H1 (cell line): Measurements from ENCODE around the gene DAP. TPM values are rescaled to one million over a fixed set of nuclear protein-coding genes. Genes with fewer than 3 reads are reported as not detected.

Source experiments
- CTCF ChIA-PET: fragments of 300-600 bp; sonication (Branson Sonifier 250); formaldehyde crosslinking; loops from one replicate; lab custom pipeline; 2021; ENCODE audit not compliant: partially characterized antibody; lab: Charles Lee
- POLR2A ChIA-PET: fragments of 300-600 bp; sonication (Branson Sonifier 250); formaldehyde crosslinking; loops from one replicate; lab custom pipeline; 2021; ENCODE audit warnings: inconsistent platforms; ENCODE audit not compliant: partially characterized antibody; lab: Charles Lee
- DNase-seq, 2 experiments: peaks; one replicate each; pipeline versions ENCODE4 v3.0.0 to v3.0.0-alpha.2; 2010 to 2022; ENCODE audit warnings: low spot score in 2 of 2, low read depth in 1 of 2, mixed read lengths in 1 of 2
- FAIRE-seq: peaks from 2 replicates; lab custom pipeline; 2011; peaks lifted over from hg19 to GRCh38; lab: Jason Lieb, UNC
- H2AFZ ChIP-seq: 2 replicates; pipeline ENCODE4 v1.8.1; 2012; ENCODE audit warnings: low read length, inconsistent platforms
- H2AK5ac ChIP-seq: 2 replicates; pipeline ENCODE4 v1.6.1; 2013; ENCODE audit warnings: low read depth, low read length
- H2BK120ac ChIP-seq: replicated peaks from 2 replicates; pipeline ENCODE3; 2013; ENCODE audit warnings: low read depth, low read length, inconsistent platforms
- H2BK12ac ChIP-seq: 2 replicates; pipeline ENCODE4 v1.6.1; 2013; ENCODE audit warnings: low read depth, low read length
- H2BK15ac ChIP-seq: 2 replicates; pipeline ENCODE4 v1.6.1; 2013; ENCODE audit warnings: low read length
- H2BK20ac ChIP-seq: 2 replicates; pipeline ENCODE4 v1.6.1; 2013; ENCODE audit warnings: low read length
- H2BK5ac ChIP-seq: 2 replicates; pipeline ENCODE4 v1.6.1; 2013; ENCODE audit warnings: low read depth, low read length
- H3K14ac ChIP-seq: 2 replicates; pipeline ENCODE4 v1.6.1; 2013; ENCODE audit warnings: inconsistent platforms; ENCODE audit not compliant: insufficient read length
- H3K18ac ChIP-seq: 2 replicates; pipeline ENCODE4 v1.6.1; 2013; ENCODE audit warnings: low read length; ENCODE audit errors: extremely low read depth
- H3K23ac ChIP-seq: 2 replicates; pipeline ENCODE4 v1.6.1; 2013; ENCODE audit warnings: inconsistent platforms; ENCODE audit not compliant: insufficient read length
- H3K23me2 ChIP-seq: 2 replicates; pipeline ENCODE4 v1.6.1; 2013; ENCODE audit warnings: low read depth, low read length
- H3K27ac ChIP-seq: 2 replicates; pipeline ENCODE4 v1.6.1; 2011; ENCODE audit warnings: low read depth, low read length, inconsistent platforms
- H3K27me3 ChIP-seq, 4 experiments: replicated peaks in 1 of 4; 1 replicate in 1 of 4; 2 replicates in 3 of 4; pipeline versions ENCODE4 v1.6.1 to v1.8.1; 2011 to 2013; ENCODE audit warnings: low read length in 3 of 4, mild to moderate bottlenecking in 3 of 4, inconsistent platforms in 2 of 4, mixed read lengths in 2 of 4, moderate library complexity in 1 of 4; ENCODE audit not compliant: control insufficient read depth in 3 of 4, insufficient read depth in 3 of 4; ENCODE audit errors: extremely low read depth in 1 of 4
- H3K36me3 ChIP-seq, 4 experiments: 2 replicates each; pipeline versions ENCODE4 v1.6.1 to v1.8.1; 2011 to 2013; ENCODE audit warnings: mild to moderate bottlenecking in 4 of 4, low read length in 3 of 4, moderate library complexity in 2 of 4, control low read depth in 1 of 4, inconsistent platforms in 1 of 4; ENCODE audit not compliant: insufficient read depth in 4 of 4, control insufficient read depth in 2 of 4
- H3K4ac ChIP-seq: replicated peaks from 2 replicates; pipeline ENCODE3; 2013; ENCODE audit warnings: low read length, low read depth, mixed read lengths, inconsistent platforms; ENCODE audit not compliant: insufficient read length
- H3K4me1 ChIP-seq, 4 experiments: replicated peaks in 1 of 4; 1 replicate in 1 of 4; 2 replicates in 3 of 4; pipeline versions ENCODE4 v1.6.1 to v1.8.1; 2011 to 2013; ENCODE audit warnings: low read length in 3 of 4, inconsistent platforms in 2 of 4, mixed read lengths in 1 of 4; ENCODE audit not compliant: insufficient read depth in 4 of 4, control insufficient read depth in 3 of 4
- H3K4me2 ChIP-seq, 2 experiments: 2 replicates each; pipeline versions ENCODE4 v1.6.1 to v1.8.1; 2011 to 2013; ENCODE audit warnings: low read depth in 2 of 2, low read length in 2 of 2, control low read depth in 1 of 2, inconsistent platforms in 1 of 2, mild to moderate bottlenecking in 1 of 2; ENCODE audit not compliant: insufficient read depth in 1 of 2
- H3K4me3 ChIP-seq, 4 experiments: fragments of 200-600, 300-600 bp in 1 of 4; sonication (generic), shearing (Covaris generic), sonication (Bioruptor Twin) in 1 of 4; 2 replicates each; pipeline versions ENCODE4 v1.5.1 to v1.8.1; 2011 to 2016; ENCODE audit warnings: low read length in 4 of 4, low read depth in 3 of 4, control low read depth in 2 of 4, inconsistent platforms in 2 of 4, mild to moderate bottlenecking in 2 of 4, mixed read lengths in 1 of 4, moderate library complexity in 1 of 4; ENCODE audit not compliant: insufficient read depth in 2 of 4; ENCODE audit errors: extremely low read depth in 1 of 4
- H3K56ac ChIP-seq: replicated peaks from 2 replicates; pipeline ENCODE3; 2013; ENCODE audit warnings: low read depth, mild to moderate bottlenecking, mixed read lengths, low read length, inconsistent platforms; ENCODE audit not compliant: insufficient read length
- H3K79me1 ChIP-seq: 2 replicates; pipeline ENCODE4 v1.6.1; 2013; ENCODE audit warnings: low read depth, low read length, control low read depth
- H3K79me2 ChIP-seq, 2 experiments: 2 replicates each; pipeline versions ENCODE4 v1.6.1 to v1.8.1; 2012 to 2013; ENCODE audit warnings: low read length in 2 of 2, mild to moderate bottlenecking in 2 of 2, inconsistent platforms in 1 of 2; ENCODE audit not compliant: insufficient read depth in 2 of 2, control insufficient read depth in 1 of 2
- H3K9ac ChIP-seq, 4 experiments: replicated peaks in 1 of 4; 1 replicate in 1 of 4; 2 replicates in 3 of 4; pipeline versions ENCODE4 v1.6.1 to v1.8.1; 2011 to 2013; ENCODE audit warnings: low read depth in 3 of 4, low read length in 3 of 4, control low read depth in 2 of 4, mild to moderate bottlenecking in 2 of 4, moderate library complexity in 2 of 4, inconsistent platforms in 1 of 4; ENCODE audit errors: extremely low read depth in 1 of 4
- H3K9me3 ChIP-seq, 2 experiments: 2 replicates each; pipeline versions ENCODE4 v1.6.1 to v1.8.1; 2012 to 2013; ENCODE audit warnings: mild to moderate bottlenecking in 2 of 2, moderate library complexity in 2 of 2, control low read depth in 1 of 2, inconsistent platforms in 1 of 2, low read depth in 1 of 2, low read length in 1 of 2, mixed read lengths in 1 of 2; ENCODE audit not compliant: insufficient read depth in 2 of 2
- H4K20me1 ChIP-seq, 2 experiments: replicated peaks in 1 of 2; 2 replicates each; pipeline versions ENCODE3 to v1.8.1; 2011 to 2013; ENCODE audit warnings: inconsistent platforms in 2 of 2, low read length in 2 of 2, mild to moderate bottlenecking in 1 of 2; ENCODE audit not compliant: insufficient read depth in 2 of 2, control insufficient read depth in 1 of 2
- H4K5ac ChIP-seq: 2 replicates; pipeline ENCODE4 v1.6.1; 2013; ENCODE audit warnings: low read length, low read depth, mixed read lengths, inconsistent platforms; ENCODE audit not compliant: insufficient read length
- H4K8ac ChIP-seq: 2 replicates; pipeline ENCODE4 v1.8.0; 2013; ENCODE audit warnings: mild to moderate bottlenecking, moderate library complexity, low read length, inconsistent platforms; ENCODE audit not compliant: insufficient read depth; ENCODE audit errors: extremely low read depth
- H4K91ac ChIP-seq: replicated peaks from 2 replicates; pipeline ENCODE3; 2013; ENCODE audit warnings: low read length, mixed read lengths, inconsistent platforms; ENCODE audit not compliant: insufficient read length
- BACH1 ChIP-seq: IDR thresholded peaks from 2 replicates; pipeline ENCODE4 v1.6.1; 2012; ENCODE audit warnings: low read length, improper control_type of control experiment
- BRCA1 ChIP-seq: IDR thresholded peaks from 2 replicates; pipeline ENCODE4 v1.6.1; 2012; ENCODE audit warnings: low read depth, low read length, improper control_type of control experiment
- CTBP2 ChIP-seq: IDR thresholded peaks from 2 replicates; pipeline ENCODE4 v1.7.0; 2011; ENCODE audit warnings: borderline replicate concordance, mild to moderate bottlenecking, moderate library complexity, mixed read lengths, low read length; ENCODE audit not compliant: insufficient read depth, insufficient read length
- EGR1 ChIP-seq: IDR thresholded peaks from 2 replicates; pipeline ENCODE4 v1.6.1; 2011; ENCODE audit warnings: low read depth, low read length, borderline replicate concordance
- HDAC2 ChIP-seq, 2 experiments: fragments of 300-600 bp in 1 of 2; sonication (generic) in 1 of 2; IDR thresholded peaks; 2 replicates each; pipeline ENCODE4 v1.6.1; 2011 to 2012; ENCODE audit warnings: low read depth in 2 of 2, low read length in 2 of 2, mild to moderate bottlenecking in 2 of 2, moderate library complexity in 2 of 2, borderline replicate concordance in 1 of 2, inconsistent platforms in 1 of 2
- POLR2A ChIP-seq, 2 experiments: IDR thresholded peaks; 1 replicate in 1 of 2; 2 replicates in 1 of 2; pipeline ENCODE4 v1.6.1; 2011; ENCODE audit warnings: low read depth in 2 of 2, low read length in 2 of 2, mild to moderate bottlenecking in 2 of 2; ENCODE audit errors: control extremely low read depth in 1 of 2
- SRF ChIP-seq: IDR thresholded peaks from 2 replicates; pipeline ENCODE4 v1.6.1; 2011; ENCODE audit warnings: mild to moderate bottlenecking, low read depth, low read length, moderate library complexity
- YY1 ChIP-seq: IDR thresholded peaks from 2 replicates; pipeline ENCODE4 v1.6.1; 2011; ENCODE audit warnings: low read depth, mild to moderate bottlenecking, low read length
- ZNF274 ChIP-seq: IDR thresholded peaks from 2 replicates; pipeline ENCODE4 v1.7.0; 2012; ENCODE audit warnings: low read length, borderline replicate concordance; ENCODE audit errors: extremely low read depth
- WGBS, 2 experiments: shearing (Covaris generic) in 1 of 2; methylation state at CpG; one replicate each; pipeline versions ENCODE4 v1.1.6 to v1.1.7; 2013 to 2015; ENCODE audit warnings: low lambda C conversion rate in 2 of 2, mixed read lengths in 2 of 2, inconsistent platforms in 1 of 2, low coverage in 1 of 2, missing lambda C conversion rate in 1 of 2; ENCODE audit not compliant: insufficient replicate concordance in 2 of 2, insufficient coverage in 1 of 2, insufficient read length in 1 of 2; ENCODE audit errors: extremely low coverage in 1 of 2, missing lambda C conversion rate in 1 of 2; 5-methylcytosine and 5-hydroxymethylcytosine counted together
- polyA plus RNA-seq, 7 experiments: library from polyadenylated mRNA; depleted of rRNA in 3 of 7; stranded (reverse) in 5 of 7; unstranded in 2 of 7; fragments of >200 nt in 5 of 7; fragments of 200-250 nt in 2 of 7; gene quantifications; 1 replicate in 5 of 7; 2 replicates in 1 of 7; 4 replicates in 1 of 7; pipeline versions ENCODE4 v1.2.1 to v1.2.3, GENCODE V29; 2011 to 2013; ENCODE audit warnings: missing spikeins in 2 of 7, mixed read lengths in 2 of 7
- total RNA-seq: library from RNA; stranded (reverse); fragmentation: NEBNext Ultra II Directional; extraction: Animal tissue kit (Norgen Biotek cat#: 25700); gene quantifications from 2 replicates; pipeline ENCODE4 v1.2.1, GENCODE V29; 2021
- TF ChIP-seq, protein P1 (sequence below): IDR thresholded peaks from 2 replicates; pipeline ENCODE4 v1.6.1; 2011; ENCODE audit warnings: low read length, improper control_type of control experiment
- TF ChIP-seq, protein P2 (sequence below): IDR thresholded peaks from 2 replicates; pipeline ENCODE4 v1.6.1; 2012; ENCODE audit warnings: inconsistent platforms
- TF ChIP-seq, protein P3 (sequence below): IDR thresholded peaks from 2 replicates; pipeline ENCODE4 v1.6.1; 2011; ENCODE audit warnings: low read depth, mild to moderate bottlenecking, low read length; ENCODE audit not compliant: insufficient read depth

The DAP gene
- total and polyA plus RNA-seq, 2 of the 8 experiments (the other 6 are each of a cell fraction or from before 2014, with no cell fraction given), result 26.2 to 44.4 TPM

DNA sequence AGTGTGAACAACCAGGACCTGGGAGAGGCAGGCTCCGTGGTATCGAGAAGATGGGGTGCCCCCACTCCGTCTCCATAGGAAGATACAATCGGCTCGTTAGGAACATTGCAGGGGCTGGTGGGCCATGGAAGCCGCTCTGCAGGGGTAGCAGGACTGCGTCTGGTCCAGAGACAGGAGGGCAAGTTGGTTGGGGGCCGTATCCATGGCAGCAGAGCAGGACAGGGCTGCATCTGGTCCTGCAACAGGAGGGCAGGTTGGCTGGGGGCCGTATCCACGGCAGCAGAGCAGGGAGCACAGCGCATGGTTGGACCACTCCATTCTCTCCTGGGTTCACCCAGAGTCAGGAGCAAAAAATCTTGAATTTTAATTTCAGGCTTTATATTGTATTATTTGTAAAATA, 99.0 kb downstream of the DAP start:
- Histone ChIP-seq H4K5ac (no peak overlapping the region), H3K9me3 (no peaks in the 10 kb centered on the region), H2BK5ac (no peak overlapping the region), H3K79me2 (no peaks in the 10 kb centered on the region), H2BK20ac (0 out of 2 replicates have a peak overlapping the region, but pooled peaks have one; percentile 32), H3K23ac (no peak overlapping the region), H3K14ac (no peak overlapping the region), H2AK5ac (peak overlapping the region; percentile 40; the same call in 1 of the 2 replicates), H3K27me3 (no peaks in the 10 kb centered on the region), H3K79me1 (no peaks in the 10 kb centered on the region), H3K27ac (no peak overlapping the region), H3K4ac (no peak overlapping the region), H2BK120ac (no peak overlapping the region), H3K4me3 (no peak overlapping the region), H4K91ac (no peak overlapping the region), H2BK15ac (no peak overlapping the region), H2BK12ac (peak overlapping the region; percentile 75; the same call in 1 of the 2 replicates), H4K20me1 (no peaks in the 10 kb centered on the region), H3K56ac (no peak overlapping the region), H3K4me1 (peaks cover 4 to 12% (median 10%) of the 10 kb centered on the region in 4 experiments; a peak in 4 of 7 replicates), H4K8ac (no peak overlapping the region; the same call in 1 of the 2 replicates), H3K9ac (no peak overlapping the region), H3K18ac (no peak overlapping the region; the same call in 1 of the 2 replicates), H2AFZ (no peak overlapping the region), H3K36me3 (no peaks in the 10 kb centered on the region), H3K23me2 (no peaks in the 10 kb centered on the region), H3K4me2 (no peak overlapping the region)
- DNase-seq, result no peak
- ChIA-PET POLR2A (interaction anchor here (1.0 kb wide), 1 partner anchor 10 kb away, joined by 3 read pairs; no protein-coding TSS in a partner anchor), CTCF (interaction anchor here (2.3 kb wide), 1 partner anchor 28 kb away, joined by 5 read pairs; no protein-coding TSS in a partner anchor)
- TF ChIP-seq YY1 (no peak), HDAC2 (IDR thresholded peaks at IDR 0.05; ENCODE audit: borderline replicate concordance in 1 of 2, low read depth in 2 of 2, low read length in 2 of 2) (no peak), CTBP2 (no peak), ZNF274 (no peak), POLR2A (IDR thresholded peaks at IDR 0.05; ENCODE audit: control extremely low read depth in 1 of 2, low read depth in 2 of 2, low read length in 2 of 2) (no peak), EGR1 (no peak), SRF (no peak), BRCA1 (no peak), BACH1 (no peak)
- TF ChIP-seq, protein P1, sequence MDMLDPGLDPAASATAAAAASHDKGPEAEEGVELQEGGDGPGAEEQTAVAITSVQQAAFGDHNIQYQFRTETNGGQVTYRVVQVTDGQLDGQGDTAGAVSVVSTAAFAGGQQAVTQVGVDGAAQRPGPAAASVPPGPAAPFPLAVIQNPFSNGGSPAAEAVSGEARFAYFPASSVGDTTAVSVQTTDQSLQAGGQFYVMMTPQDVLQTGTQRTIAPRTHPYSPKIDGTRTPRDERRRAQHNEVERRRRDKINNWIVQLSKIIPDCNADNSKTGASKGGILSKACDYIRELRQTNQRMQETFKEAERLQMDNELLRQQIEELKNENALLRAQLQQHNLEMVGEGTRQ, result no peak
- TF ChIP-seq, protein P2, sequence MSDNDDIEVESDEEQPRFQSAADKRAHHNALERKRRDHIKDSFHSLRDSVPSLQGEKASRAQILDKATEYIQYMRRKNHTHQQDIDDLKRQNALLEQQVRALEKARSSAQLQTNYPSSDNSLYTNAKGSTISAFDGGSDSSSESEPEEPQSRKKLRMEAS, result no peak
- TF ChIP-seq, protein P3, sequence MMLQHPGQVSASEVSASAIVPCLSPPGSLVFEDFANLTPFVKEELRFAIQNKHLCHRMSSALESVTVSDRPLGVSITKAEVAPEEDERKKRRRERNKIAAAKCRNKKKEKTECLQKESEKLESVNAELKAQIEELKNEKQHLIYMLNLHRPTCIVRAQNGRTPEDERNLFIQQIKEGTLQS, result no peak
- no peak for FAIRE-seq
- WGBS, 2 experiments, result 93% methylated on average over 11 of the region's 11 CpGs; no CpG with 5 or more reads in 1 of the 2 experiments
